GM23338 (cell line): ENCODE data around the gene TIAM1. TPM values are rescaled to one million over a fixed set of nuclear protein-coding genes. Genes with fewer than 3 reads are reported as not detected.

Source experiments
- ATAC-seq: fragments of 200-7000 bp; cut with Tn5 transposase; 3 replicates; pipeline ENCODE4 v1.9.1; 2020
- DNase-seq: peaks from one replicate; pipeline ENCODE4 v3.0.0-alpha.2; 2015; ENCODE audit warnings: low spot score
- H2AFZ ChIP-seq: fragments of 200-600 bp; sonication (generic); 2 replicates; pipeline ENCODE4 v1.8.0; 2016; ENCODE audit warnings: antibody characterized with exemption, mild to moderate bottlenecking, moderate library complexity
- H3F3A ChIP-seq: fragments of 200-600 bp; sonication (generic); replicated peaks from 2 replicates; pipeline ENCODE4 v1.8.0; 2017; ENCODE audit warnings: antibody characterized with exemption, mixed run types, low read depth
- H3K27ac ChIP-seq: fragments of 200-600 bp; sonication (generic); 2 replicates; pipeline ENCODE4 v1.6.1; 2016; ENCODE audit warnings: low read depth
- H3K27me3 ChIP-seq: fragments of 200-600 bp; sonication (generic); 2 replicates; pipeline ENCODE4 v1.8.0; 2016; ENCODE audit warnings: mild to moderate bottlenecking, mixed run types, moderate library complexity; ENCODE audit not compliant: insufficient read depth
- H3K36me3 ChIP-seq: fragments of 200-600 bp; sonication (generic); 2 replicates; pipeline ENCODE4 v1.8.0; 2016; ENCODE audit warnings: mild to moderate bottlenecking; ENCODE audit not compliant: insufficient read depth
- H3K4me1 ChIP-seq: fragments of 200-600 bp; sonication (generic); 2 replicates; pipeline ENCODE4 v1.8.0; 2016; ENCODE audit warnings: mild to moderate bottlenecking, moderate library complexity; ENCODE audit not compliant: insufficient read depth
- H3K4me2 ChIP-seq: fragments of 200-600 bp; sonication (generic); 2 replicates; pipeline ENCODE4 v1.7.1; 2017; ENCODE audit warnings: mixed run types
- H3K4me3 ChIP-seq: fragments of 200-600 bp; sonication (generic); 2 replicates; pipeline ENCODE4 v1.6.1; 2016; ENCODE audit warnings: mixed run types
- H3K79me2 ChIP-seq: fragments of 200-600 bp; sonication (generic); replicated peaks from 2 replicates; pipeline ENCODE4 v1.8.0; 2017; ENCODE audit warnings: mild to moderate bottlenecking; ENCODE audit not compliant: insufficient read depth
- H3K9me2 ChIP-seq: fragments of 200-600 bp; sonication (generic); 2 replicates; pipeline ENCODE4 v1.8.0; 2017; ENCODE audit not compliant: insufficient read depth
- H4K20me1 ChIP-seq: fragments of 200-600 bp; sonication (generic); replicated peaks from 2 replicates; pipeline ENCODE4 v1.8.0; 2017; ENCODE audit warnings: mild to moderate bottlenecking; ENCODE audit not compliant: insufficient read depth
- H3K27ac Mint-ChIP-seq: 2 replicates; pipeline ENCODE4 v1.8.0; 2020; ENCODE audit warnings: inconsistent platforms, mild to moderate bottlenecking, moderate library complexity, mixed read lengths
- H3K27me3 Mint-ChIP-seq: 3 replicates; pipeline ENCODE4 v1.8.0; 2022; ENCODE audit warnings: low read depth, mild to moderate bottlenecking, moderate library complexity, mixed read lengths, inconsistent platforms; ENCODE audit not compliant: insufficient read depth, poor library complexity
- H3K36me3 Mint-ChIP-seq: 3 replicates; pipeline ENCODE4 v1.8.0; 2021; ENCODE audit warnings: low read depth, mild to moderate bottlenecking, inconsistent platforms, moderate library complexity, mixed read lengths
- H3K4me1 Mint-ChIP-seq: 3 replicates; pipeline ENCODE4 v1.8.0; 2020; ENCODE audit warnings: mild to moderate bottlenecking, inconsistent platforms, mixed read lengths
- H3K4me3 Mint-ChIP-seq: 3 replicates; pipeline ENCODE4 v1.8.0; 2021; ENCODE audit warnings: moderate library complexity, mild to moderate bottlenecking, inconsistent platforms, mixed read lengths
- H3K9me3 Mint-ChIP-seq: 3 replicates; pipeline ENCODE4 v1.8.0; 2020; ENCODE audit warnings: moderate library complexity, mild to moderate bottlenecking, inconsistent platforms, mixed read lengths
- CREB1 ChIP-seq: fragments of 250-450 bp; sonication (Bioruptor Pico); IDR thresholded peaks from 2 replicates; pipeline ENCODE4 v1.5.0; 2020; ENCODE audit warnings: low read depth, mild to moderate bottlenecking, moderate library complexity
- EZH2 ChIP-seq: fragments of 200-600 bp; sonication (generic); IDR thresholded peaks from one replicate; pipeline ENCODE4 v1.8.0; 2017; ENCODE audit warnings: antibody characterized with exemption, mild to moderate bottlenecking, low read depth; ENCODE audit not compliant: unreplicated experiment
- EZH2phosphoT487 ChIP-seq: fragments of 200-600 bp; sonication (generic); IDR thresholded peaks from one replicate; pipeline ENCODE4 v1.8.1; 2018; ENCODE audit warnings: antibody characterized with exemption; ENCODE audit not compliant: unreplicated experiment
- JUNB ChIP-seq: IDR thresholded peaks from one replicate; pipeline ENCODE4 v1.6.1; 2016; ENCODE audit warnings: antibody characterized with exemption; ENCODE audit not compliant: unreplicated experiment
- NANOG ChIP-seq: IDR thresholded peaks from 2 replicates; pipeline ENCODE4 v1.6.1; 2016; ENCODE audit warnings: antibody characterized with exemption, borderline replicate concordance
- POLR2AphosphoS5 ChIP-seq: IDR thresholded peaks from 2 replicates; pipeline ENCODE4 v1.6.1; 2016; ENCODE audit warnings: antibody characterized with exemption, low read depth
- REST ChIP-seq: IDR thresholded peaks from one replicate; pipeline ENCODE4 v1.6.1; 2018; ENCODE audit warnings: antibody characterized with exemption; ENCODE audit not compliant: unreplicated experiment
- STAT1 ChIP-seq: IDR thresholded peaks from one replicate; pipeline ENCODE4 v1.6.1; 2016; ENCODE audit warnings: antibody characterized with exemption; ENCODE audit not compliant: unreplicated experiment
- ZNF114 ChIP-seq: fragments of 250-450 bp; sonication (Bioruptor Pico); IDR thresholded peaks from 2 replicates; pipeline ENCODE4 v1.5.0; 2020; ENCODE audit warnings: mild to moderate bottlenecking, moderate library complexity
- ZNF331 ChIP-seq: fragments of 250-450 bp; sonication (Bioruptor Pico); IDR thresholded peaks from 2 replicates; pipeline ENCODE4 v1.5.0; 2020; ENCODE audit warnings: low read depth, mild to moderate bottlenecking, moderate library complexity
- ZNF462 ChIP-seq: fragments of 250-450 bp; sonication (Bioruptor Pico); IDR thresholded peaks from 2 replicates; pipeline ENCODE4 v1.5.0; 2020; ENCODE audit warnings: mild to moderate bottlenecking, moderate library complexity
- polyA plus RNA-seq: library from polyadenylated mRNA; unstranded; fragments of >200 nt; fragmentation: Nextera tagmentation; extraction: Ambion mirVana; gene quantifications from 2 replicates; pipeline ENCODE4 v1.2.1, GENCODE V29; 2016
- total RNA-seq: library from RNA; depleted of rRNA; stranded (reverse); fragments of >200 nt; shearing (Covaris generic); gene quantifications from 2 replicates; pipeline ENCODE4 v1.2.3, GENCODE V29; 2014
- TF ChIP-seq, protein P1 (sequence below), 2 experiments: fragments of 200-600 bp in 1 of 2; sonication (generic) in 1 of 2; conservative IDR thresholded peaks; 2 replicates each; pipeline versions ENCODE4 v1.5.1 to v1.6.1; 2016 to 2017; ENCODE audit warnings: antibody characterized with exemption in 2 of 2, low read depth in 2 of 2, mild to moderate bottlenecking in 2 of 2, moderate library complexity in 1 of 2
- TF ChIP-seq, protein P2 (sequence below): IDR thresholded peaks from 2 replicates; pipeline ENCODE4 v1.6.1; 2016; ENCODE audit warnings: antibody characterized with exemption

Gene TIAM1
- total and polyA plus RNA-seq, 2 experiments from 2014 or later = 18.5 to 20.0 TPM

DNA sequence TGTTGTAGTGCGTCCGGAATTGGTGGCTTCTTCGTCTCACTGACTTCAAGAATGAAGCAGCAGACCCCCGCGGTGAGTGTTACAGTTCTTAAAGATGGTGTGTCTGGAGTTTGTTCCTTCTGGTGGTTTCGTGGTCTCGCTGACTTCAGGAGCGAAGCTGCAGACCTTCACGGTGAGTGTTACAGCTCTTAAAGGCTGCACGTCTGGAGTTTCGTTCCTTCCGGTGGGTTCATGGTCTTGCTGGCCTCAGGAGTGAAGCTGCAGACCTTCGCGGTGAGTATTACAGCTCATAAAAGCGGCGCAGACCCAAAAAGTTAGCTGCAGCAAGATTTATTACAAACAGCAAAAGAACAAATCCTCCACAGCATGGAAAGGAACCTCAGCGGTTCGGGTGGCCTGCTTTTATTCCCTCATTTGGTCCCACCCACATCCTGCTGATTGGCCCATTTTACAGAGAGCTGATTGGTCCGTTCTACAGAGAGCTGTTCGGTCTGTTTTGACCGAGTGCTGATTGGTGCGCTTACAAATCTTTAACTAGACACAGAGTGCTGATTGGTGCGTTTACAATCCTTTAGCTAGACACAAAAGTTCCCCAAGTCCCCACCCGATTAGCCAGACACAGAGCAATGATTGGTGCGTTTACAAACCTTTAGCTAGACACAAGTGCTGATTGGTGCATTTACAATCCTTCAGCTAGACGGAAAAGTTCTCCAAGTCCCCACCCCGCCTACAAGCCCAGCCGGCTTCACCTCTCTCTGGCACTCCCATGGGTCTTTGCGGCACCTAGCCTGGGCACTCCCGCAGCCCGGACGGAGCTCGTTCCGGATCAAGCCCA is 256.2 kb downstream of the TIAM1 start:
- Histone ChIP-seq H3K79me2 (no peaks in the 10 kb centered on the region), H3K4me3 (no peak overlapping the region), H3K36me3 (no peaks in the 10 kb centered on the region), H3K9me2 (no peaks in the 10 kb centered on the region; the same call in 1 of the 2 replicates), H2AFZ (no peak overlapping the region), H3F3A (no peaks in the 10 kb centered on the region), H3K27ac (no peak overlapping the region), H3K4me1 (no peaks in the 10 kb centered on the region), H3K4me2 (no peak overlapping the region), H3K27me3 (no peaks in the 10 kb centered on the region), H4K20me1 (no peaks in the 10 kb centered on the region)
- H3K36me3 Mint-ChIP-seq = no peaks in the 10 kb centered on the region
- no peak overlapping the region for H3K27ac Mint-ChIP-seq
- DNase-seq = peak; percentile 20
- H3K9me3 Mint-ChIP-seq = peaks cover 6% of the 10 kb centered on the region; the same call in 2 of the 3 replicates
- no peak for ATAC-seq
- H3K4me3 Mint-ChIP-seq = no peak overlapping the region
- H3K27me3 Mint-ChIP-seq = peaks cover 2% of the 10 kb centered on the region
- no peak for TF ChIP-seq JUNB
- no peak for TF ChIP-seq STAT1
- no peak for TF ChIP-seq ZNF462
- TF ChIP-seq REST = no peak
- no peak for TF ChIP-seq EZH2
- TF ChIP-seq, protein P1, sequence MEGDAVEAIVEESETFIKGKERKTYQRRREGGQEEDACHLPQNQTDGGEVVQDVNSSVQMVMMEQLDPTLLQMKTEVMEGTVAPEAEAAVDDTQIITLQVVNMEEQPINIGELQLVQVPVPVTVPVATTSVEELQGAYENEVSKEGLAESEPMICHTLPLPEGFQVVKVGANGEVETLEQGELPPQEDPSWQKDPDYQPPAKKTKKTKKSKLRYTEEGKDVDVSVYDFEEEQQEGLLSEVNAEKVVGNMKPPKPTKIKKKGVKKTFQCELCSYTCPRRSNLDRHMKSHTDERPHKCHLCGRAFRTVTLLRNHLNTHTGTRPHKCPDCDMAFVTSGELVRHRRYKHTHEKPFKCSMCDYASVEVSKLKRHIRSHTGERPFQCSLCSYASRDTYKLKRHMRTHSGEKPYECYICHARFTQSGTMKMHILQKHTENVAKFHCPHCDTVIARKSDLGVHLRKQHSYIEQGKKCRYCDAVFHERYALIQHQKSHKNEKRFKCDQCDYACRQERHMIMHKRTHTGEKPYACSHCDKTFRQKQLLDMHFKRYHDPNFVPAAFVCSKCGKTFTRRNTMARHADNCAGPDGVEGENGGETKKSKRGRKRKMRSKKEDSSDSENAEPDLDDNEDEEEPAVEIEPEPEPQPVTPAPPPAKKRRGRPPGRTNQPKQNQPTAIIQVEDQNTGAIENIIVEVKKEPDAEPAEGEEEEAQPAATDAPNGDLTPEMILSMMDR (conservative IDR thresholded peaks at IDR 0.05; ENCODE audit: low read depth in 2 of 2) = no peak
- TF ChIP-seq, protein P2, sequence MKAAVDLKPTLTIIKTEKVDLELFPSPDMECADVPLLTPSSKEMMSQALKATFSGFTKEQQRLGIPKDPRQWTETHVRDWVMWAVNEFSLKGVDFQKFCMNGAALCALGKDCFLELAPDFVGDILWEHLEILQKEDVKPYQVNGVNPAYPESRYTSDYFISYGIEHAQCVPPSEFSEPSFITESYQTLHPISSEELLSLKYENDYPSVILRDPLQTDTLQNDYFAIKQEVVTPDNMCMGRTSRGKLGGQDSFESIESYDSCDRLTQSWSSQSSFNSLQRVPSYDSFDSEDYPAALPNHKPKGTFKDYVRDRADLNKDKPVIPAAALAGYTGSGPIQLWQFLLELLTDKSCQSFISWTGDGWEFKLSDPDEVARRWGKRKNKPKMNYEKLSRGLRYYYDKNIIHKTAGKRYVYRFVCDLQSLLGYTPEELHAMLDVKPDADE = no peak
- no peak for TF ChIP-seq EZH2phosphoT487
- TF ChIP-seq ZNF114 (CRISPR knock-in tag) = no peak
- TF ChIP-seq ZNF331 (CRISPR knock-in tag) = no peak
- no peak for TF ChIP-seq NANOG
- no peak for TF ChIP-seq POLR2AphosphoS5
- no peak for TF ChIP-seq CREB1 (CRISPR knock-in tag)
- no peaks in the 10 kb centered on the region for H3K4me1 Mint-ChIP-seq
